WTC11 (cell line): ENCODE data around the gene DYNLL2. TPM values are rescaled to one million over a fixed set of nuclear protein-coding genes. Genes with fewer than 3 reads are reported as not detected.

Experiments used
- ATAC-seq: fragments of 200-7000 bp; cut with Tn5 transposase; 2 replicates; pipeline ENCODE4 v1.10.0; 2021; ENCODE audit warnings: mild to moderate bottlenecking, moderate library complexity
- CTCF ChIA-PET: fragments of 300-600 bp; sonication (Branson Sonifier 250); formaldehyde crosslinking; loops from one replicate; lab custom pipeline; 2021; ENCODE audit warnings: antibody characterized with exemption; lab: Charles Lee
- POLR2A ChIA-PET: fragments of 350-600 bp; sonication (Branson Sonifier 250); formaldehyde crosslinking; loops from one replicate; lab custom pipeline; 2021; ENCODE audit warnings: antibody characterized with exemption; lab: Charles Lee
- DNase-seq: peaks from one replicate; pipeline ENCODE4 v3.0.0; 2021; ENCODE audit warnings: low spot score
- H3K27ac Mint-ChIP-seq: 2 replicates; pipeline ENCODE4 v1.8.0; 2021; ENCODE audit warnings: mixed read lengths
- H3K27me3 Mint-ChIP-seq: 2 replicates; pipeline ENCODE4 v1.8.0; 2021; ENCODE audit warnings: low read depth, mild to moderate bottlenecking, moderate library complexity, mixed read lengths
- H3K36me3 Mint-ChIP-seq: 2 replicates; pipeline ENCODE4 v1.8.0; 2021; ENCODE audit warnings: mixed read lengths
- H3K4me1 Mint-ChIP-seq: 2 replicates; pipeline ENCODE4 v1.8.0; 2022; ENCODE audit warnings: mixed read lengths
- H3K4me3 Mint-ChIP-seq: 2 replicates; pipeline ENCODE4 v1.8.0; 2021; ENCODE audit warnings: mild to moderate bottlenecking, moderate library complexity, mixed read lengths
- H3K9me3 Mint-ChIP-seq: 2 replicates; pipeline ENCODE4 v1.8.0; 2021; ENCODE audit warnings: mixed read lengths
- AFF4 ChIP-seq: sonication (generic); formaldehyde crosslinking; IDR thresholded peaks from 2 replicates; pipeline ENCODE4 v1.8.1; 2023; ENCODE audit warnings: mild to moderate bottlenecking, missing genetic modification reagents, borderline replicate concordance
- AR ChIP-seq: fragments of 250-450 bp; sonication (Bioruptor Pico); IDR thresholded peaks from 2 replicates; pipeline ENCODE4 v1.9.0; 2021; ENCODE audit warnings: mild to moderate bottlenecking
- ATF6 ChIP-seq: sonication (generic); formaldehyde crosslinking; IDR thresholded peaks from 2 replicates; pipeline ENCODE4 v1.8.1; 2023; ENCODE audit warnings: mild to moderate bottlenecking, missing genetic modification reagents
- CREM ChIP-seq: sonication (generic); formaldehyde crosslinking; IDR thresholded peaks from 2 replicates; pipeline ENCODE4 v1.8.1; 2022; ENCODE audit warnings: mild to moderate bottlenecking, missing genetic modification reagents, moderate library complexity
- E2F5 ChIP-seq: sonication (generic); formaldehyde crosslinking; IDR thresholded peaks from 2 replicates; pipeline ENCODE4 v1.8.1; 2022; ENCODE audit warnings: mild to moderate bottlenecking, moderate library complexity, missing genetic modification reagents
- ELF4 ChIP-seq: sonication (generic); formaldehyde crosslinking; IDR thresholded peaks from 2 replicates; pipeline ENCODE4 v1.8.1; 2022; ENCODE audit warnings: low read depth, mild to moderate bottlenecking, moderate library complexity, missing genetic modification reagents
- EMX1 ChIP-seq: fragments of 250-450 bp; sonication (Bioruptor Pico); IDR thresholded peaks from 2 replicates; pipeline ENCODE4 v1.8.0; 2021; ENCODE audit warnings: mild to moderate bottlenecking
- FOXJ3 ChIP-seq: sonication (generic); formaldehyde crosslinking; IDR thresholded peaks from 2 replicates; pipeline ENCODE4 v1.9.0; 2021; ENCODE audit warnings: missing genetic modification reagents, mild to moderate bottlenecking, borderline replicate concordance
- GTF2I ChIP-seq: fragments of 250-450 bp; sonication (Bioruptor Pico); conservative IDR thresholded peaks from 2 replicates; pipeline ENCODE4 v1.4.0; 2021; ENCODE audit warnings: mild to moderate bottlenecking
- MYBL2 ChIP-seq: sonication (generic); formaldehyde crosslinking; IDR thresholded peaks from 2 replicates; pipeline ENCODE4 v1.8.1; 2023; ENCODE audit warnings: mild to moderate bottlenecking, moderate library complexity, missing genetic modification reagents
- NFE2L1 ChIP-seq: sonication (generic); formaldehyde crosslinking; IDR thresholded peaks from 2 replicates; pipeline ENCODE4 v1.8.1; 2023; ENCODE audit warnings: missing genetic modification reagents
- NR1H2 ChIP-seq: sonication (generic); formaldehyde crosslinking; IDR thresholded peaks from 2 replicates; pipeline ENCODE4 v1.9.0; 2021; ENCODE audit warnings: mild to moderate bottlenecking, moderate library complexity, missing genetic modification reagents
- SMAD4 ChIP-seq: sonication (generic); formaldehyde crosslinking; IDR thresholded peaks from 2 replicates; pipeline ENCODE4 v1.8.0; 2022; ENCODE audit warnings: mild to moderate bottlenecking, missing genetic modification reagents
- ZBTB21 ChIP-seq: sonication (generic); formaldehyde crosslinking; IDR thresholded peaks from 2 replicates; pipeline ENCODE4 v1.8.1; 2023; ENCODE audit warnings: mild to moderate bottlenecking, missing genetic modification reagents, borderline replicate concordance
- ZNF121 ChIP-seq: sonication (generic); formaldehyde crosslinking; IDR thresholded peaks from 2 replicates; pipeline ENCODE4 v1.8.0; 2023; ENCODE audit warnings: missing genetic modification reagents
- ZNF138 ChIP-seq: sonication (generic); formaldehyde crosslinking; conservative IDR thresholded peaks from 2 replicates; pipeline ENCODE4 v1.8.1; 2022; ENCODE audit warnings: mild to moderate bottlenecking, moderate library complexity, missing genetic modification reagents
- ZNF263 ChIP-seq: sonication (generic); formaldehyde crosslinking; IDR thresholded peaks from 2 replicates; pipeline ENCODE4 v1.8.1; 2022; ENCODE audit warnings: low read depth, mild to moderate bottlenecking, moderate library complexity, missing genetic modification reagents
- ZNF396 ChIP-seq: fragments of 250-450 bp; sonication (Bioruptor Pico); IDR thresholded peaks from 2 replicates; pipeline ENCODE4 v1.8.0; 2021; ENCODE audit warnings: mild to moderate bottlenecking, moderate library complexity, borderline replicate concordance
- total RNA-seq: library from RNA; stranded (reverse); gene quantifications from 3 replicates; pipeline ENCODE4 v1.2.3, GENCODE V29; 2021
- TF ChIP-seq, protein P1 (sequence below): fragments of 250-450 bp; sonication (Bioruptor Pico); IDR thresholded peaks from 2 replicates; pipeline ENCODE4 v2.1.2; 2022; ENCODE audit warnings: mild to moderate bottlenecking, moderate library complexity

The DYNLL2 gene
- total RNA-seq, 1 experiment from 2014 or later = 34.6 TPM

DNA sequence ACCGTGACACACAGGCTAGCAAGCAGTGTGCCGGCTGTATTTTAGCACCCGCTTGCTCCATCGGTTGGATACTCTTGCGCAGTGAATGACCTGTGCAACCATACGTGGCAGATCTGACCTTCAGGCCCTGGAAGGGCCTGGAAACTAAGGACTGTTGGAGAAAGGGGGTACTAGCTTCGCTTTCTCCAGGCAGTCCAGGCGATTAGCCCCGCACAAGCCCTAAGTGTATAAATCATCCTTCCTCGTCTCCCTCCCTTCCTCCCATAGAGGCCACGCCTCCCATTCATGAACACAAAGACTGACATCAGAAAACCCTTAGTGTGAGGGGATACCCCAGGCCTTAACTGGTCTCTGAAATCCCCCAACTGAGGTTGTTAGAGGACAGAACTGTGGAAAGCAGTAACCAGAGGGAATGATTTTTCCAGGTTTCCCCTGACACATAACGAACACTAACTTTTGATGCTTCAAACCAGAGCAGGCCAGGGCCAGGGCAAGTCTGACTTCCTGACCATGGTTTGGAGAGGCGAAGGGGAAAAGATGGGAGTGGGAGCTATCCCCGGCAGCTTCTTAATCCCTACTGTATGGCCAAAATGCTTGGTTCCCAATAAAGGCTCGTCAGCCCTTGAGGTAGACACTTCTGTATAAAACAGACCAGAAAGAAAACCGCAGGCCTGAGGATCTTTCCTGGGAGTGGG lies 1.4 kb upstream of the DYNLL2 start (continued):
- TF ChIP-seq FOXJ3 = no peak
- TF ChIP-seq ZNF138 (CRISPR knock-in tag) = no peak
- TF ChIP-seq ZNF396 (CRISPR knock-in tag) = no peak
- TF ChIP-seq ZNF121 (CRISPR knock-in tag) = no peak
- no peak for TF ChIP-seq AR (CRISPR knock-in tag)
- no peak for TF ChIP-seq MYBL2
- TF ChIP-seq, all 79 proteins: peak for 0

DNA sequence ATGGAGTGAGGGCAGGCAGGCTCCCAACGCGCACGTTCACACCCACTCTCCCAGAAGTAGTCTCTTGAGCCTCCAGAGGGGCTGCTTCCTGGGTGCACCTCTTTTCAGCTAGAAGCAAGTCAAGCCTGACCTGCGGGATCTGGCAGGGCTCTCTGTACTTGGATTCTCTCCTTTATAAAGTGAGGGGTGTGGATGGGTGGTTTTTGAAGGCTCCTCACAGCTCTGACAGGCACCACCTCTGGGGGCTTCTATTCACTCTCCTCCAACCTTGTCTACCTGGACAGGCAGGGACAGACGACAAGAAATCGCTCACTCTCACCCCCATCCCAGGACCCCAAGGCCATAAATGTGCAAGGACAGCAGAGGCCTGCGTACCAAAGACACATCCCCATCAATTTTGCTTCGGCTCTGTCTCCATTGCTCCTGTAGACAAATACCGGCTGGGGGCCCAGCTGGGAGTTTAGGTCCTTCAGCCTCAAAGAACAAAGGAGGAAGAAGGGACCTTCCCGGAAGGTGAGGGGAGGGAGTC lies 814 bp upstream of the DYNLL2 start:
- H3K27ac Mint-ChIP-seq = peak overlapping the region; percentile 90
- ATAC-seq = no peak
- CTCF ChIA-PET = interaction anchor here (0.6 to 2.9 kb wide), 8 partner anchors 21 to 342 kb away, joined by 3 to 20 read pairs (median 3); partner anchors contain the start of gene SRSF1
- no peak for TF ChIP-seq NR1H2 (CRISPR knock-in tag)
- no peak for TF ChIP-seq ZNF263 (CRISPR knock-in tag)
- no peak for TF ChIP-seq CREM (CRISPR knock-in tag)
- no peak for TF ChIP-seq GTF2I (CRISPR knock-in tag)
- no peak for TF ChIP-seq ZBTB21
- no peak for TF ChIP-seq E2F5 (CRISPR knock-in tag)
- TF ChIP-seq, protein P1, sequence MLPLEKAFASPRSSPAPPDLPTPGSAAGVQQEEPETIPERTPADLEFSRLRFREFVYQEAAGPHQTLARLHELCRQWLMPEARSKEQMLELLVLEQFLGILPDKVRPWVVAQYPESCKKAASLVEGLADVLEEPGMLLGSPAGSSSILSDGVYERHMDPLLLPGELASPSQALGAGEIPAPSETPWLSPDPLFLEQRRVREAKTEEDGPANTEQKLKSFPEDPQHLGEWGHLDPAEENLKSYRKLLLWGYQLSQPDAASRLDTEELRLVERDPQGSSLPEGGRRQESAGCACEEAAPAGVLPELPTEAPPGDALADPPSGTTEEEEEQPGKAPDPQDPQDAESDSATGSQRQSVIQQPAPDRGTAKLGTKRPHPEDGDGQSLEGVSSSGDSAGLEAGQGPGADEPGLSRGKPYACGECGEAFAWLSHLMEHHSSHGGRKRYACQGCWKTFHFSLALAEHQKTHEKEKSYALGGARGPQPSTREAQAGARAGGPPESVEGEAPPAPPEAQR = no peak
- TF ChIP-seq ATF6 (CRISPR knock-in tag) = no peak
- TF ChIP-seq NFE2L1 (CRISPR knock-in tag) = no peak
- no peak for TF ChIP-seq ELF4
- TF ChIP-seq SMAD4 (CRISPR knock-in tag) = no peak
- TF ChIP-seq EMX1 = no peak
- TF ChIP-seq ZNF396 (CRISPR knock-in tag) = no peak
- no peak for TF ChIP-seq AFF4 (CRISPR knock-in tag)
- TF ChIP-seq, all 79 proteins: peak for 0
- POLR2A ChIA-PET = interaction anchor here (1.0 to 2.9 kb wide), 4 partner anchors 21 to 96 kb away, joined by 3 to 41 read pairs (median 4); partner anchors contain the start of gene SRSF1
- peak; percentile 37 for DNase-seq
- Mint-ChIP-seq H3K4me1 (peaks cover 40% of the 10 kb centered on the region), H3K4me3 (peak overlapping the region; percentile 64), H3K36me3 (peaks cover 11% of the 10 kb centered on the region), H3K27me3 (peaks cover 10% of the 10 kb centered on the region), H3K9me3 (no peaks in the 10 kb centered on the region)
